Stimulated activated memory B cell treated with anti-CD40 and anti-IgM and Interleukin-4, amounts not matched to agents 10 μg/mL and 1 μg/mL and 100 μg/mL, for 72 hours (primary cell): ENCODE data around the gene PCDHA2.
"Not testable (repeated sequence)": the region's sequence is repeated elsewhere in the genome, so short reads cannot be mapped to it uniquely, and the experiment has no call there.

Experiments used
- ATAC-seq: fragments of 150-1000 bp; cut with Tn5 transposase; 2 replicates; pipeline ENCODE4 v1.10.0; 2021
- H3K27ac Mint-ChIP-seq: one replicate; pipeline ENCODE4 v1.8.0; 2022; ENCODE audit warnings: mild to moderate bottlenecking, mixed read lengths
- H3K27me3 Mint-ChIP-seq: one replicate; pipeline ENCODE4 v1.8.0; 2022; ENCODE audit warnings: mixed read lengths
- H3K36me3 Mint-ChIP-seq: one replicate; pipeline ENCODE4 v1.8.0; 2022; ENCODE audit warnings: mixed read lengths
- H3K4me1 Mint-ChIP-seq: one replicate; pipeline ENCODE4 v1.8.0; 2022; ENCODE audit warnings: mixed read lengths
- H3K4me3 Mint-ChIP-seq: one replicate; pipeline ENCODE4 v1.8.0; 2022; ENCODE audit warnings: mild to moderate bottlenecking, moderate library complexity, mixed read lengths
- H3K9me3 Mint-ChIP-seq: one replicate; pipeline ENCODE4 v1.8.0; 2022; ENCODE audit warnings: mixed read lengths

PCDHA2 gene

GRCh38 chr5:140794595-140795258 is at the start of gene PCDHA2:
Gene PCDHA2 (plus strand): TSS chr5:140794852.
- Mint-ChIP-seq H3K9me3 (peaks cover 5% of the 10 kb centered on the region), H3K36me3 (no peaks in the 10 kb centered on the region), H3K4me1 (no peaks in the 10 kb centered on the region), H3K27me3 (peaks cover 26% of the 10 kb centered on the region), H3K4me3 (no peak within 1 kb of the TSS), H3K27ac (no peak within 1 kb of the TSS)
- ATAC-seq, result no peak

- ATAC-seq, result no peak
- peaks cover 22% of the 10 kb centered on the region for H3K36me3 Mint-ChIP-seq
- H3K4me1 Mint-ChIP-seq, result no peaks in the 10 kb centered on the region
- H3K27ac Mint-ChIP-seq, result no peak overlapping the region
- no peak overlapping the region for H3K4me3 Mint-ChIP-seq
- H3K9me3 Mint-ChIP-seq, result peaks cover 47% of the 10 kb centered on the region
- peaks cover 30% of the 10 kb centered on the region for H3K27me3 Mint-ChIP-seq
These were observed 41.1 kb upstream of the PCDHA2 start for GRCh38 chr5:140753561-140753960.

GRCh38 chr5:140764177-140764973 is 30.3 kb upstream of the PCDHA2 start:
- ATAC-seq, result no peak
- Mint-ChIP-seq H3K36me3 (peaks cover 7% of the 10 kb centered on the region), H3K27ac (no peak overlapping the region), H3K4me3 (no peak overlapping the region), H3K9me3 (peaks cover 24% of the 10 kb centered on the region), H3K4me1 (no peaks in the 10 kb centered on the region), H3K27me3 (no peaks in the 10 kb centered on the region)

GRCh38 chr5:140767444-140767843 is 27.2 kb upstream of the PCDHA2 start:
- no peak overlapping the region for H3K27ac Mint-ChIP-seq
- no peak for ATAC-seq
- H3K4me1 Mint-ChIP-seq, result no peaks in the 10 kb centered on the region
- no peak overlapping the region for H3K4me3 Mint-ChIP-seq
- peaks cover 25% of the 10 kb centered on the region for H3K9me3 Mint-ChIP-seq
- peaks cover 7% of the 10 kb centered on the region for H3K36me3 Mint-ChIP-seq
- no peaks in the 10 kb centered on the region for H3K27me3 Mint-ChIP-seq

GRCh38 chr5:140780512-140780911 is 14.1 kb upstream of the PCDHA2 start:
- Mint-ChIP-seq H3K27ac (no peak overlapping the region), H3K4me1 (no peaks in the 10 kb centered on the region), H3K4me3 (no peak overlapping the region), H3K36me3 (peaks cover 12% of the 10 kb centered on the region), H3K9me3 (peaks cover 37% of the 10 kb centered on the region), H3K27me3 (peaks cover 43% of the 10 kb centered on the region)
- ATAC-seq, result no peak

DNA sequence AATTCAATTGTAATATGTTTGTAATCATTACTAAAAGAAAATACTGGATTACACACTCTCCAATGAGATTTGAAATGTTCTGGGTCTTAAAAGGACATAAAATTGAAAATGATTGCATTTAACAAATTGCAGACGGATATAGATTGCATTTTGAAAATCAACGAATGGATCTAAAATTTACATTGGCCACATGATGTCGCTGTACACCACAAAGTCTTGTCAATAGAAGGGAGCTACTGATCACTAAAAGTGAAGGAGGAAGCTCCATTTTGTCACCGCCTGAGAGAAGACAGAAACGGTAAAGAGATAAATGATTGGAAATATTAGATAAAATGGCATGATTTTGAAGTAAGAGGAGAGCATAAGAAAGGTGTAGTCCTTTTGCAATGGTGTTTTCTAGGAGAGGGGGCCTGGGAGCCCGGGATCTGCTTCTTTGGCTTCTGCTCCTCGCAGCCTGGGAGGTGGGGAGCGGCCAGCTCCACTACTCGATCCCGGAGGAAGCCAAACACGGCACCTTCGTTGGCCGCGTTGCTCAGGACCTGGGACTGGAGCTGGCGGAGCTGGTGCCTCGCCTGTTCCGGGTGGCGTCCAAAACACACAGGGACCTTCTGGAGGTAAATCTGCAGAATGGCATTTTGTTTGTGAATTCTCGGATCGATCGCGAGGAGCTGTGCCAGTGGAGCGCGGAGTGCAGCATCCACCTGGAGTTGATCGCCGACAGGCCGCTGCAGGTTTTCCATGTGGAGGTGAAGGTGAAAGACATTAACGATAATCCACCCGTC is 8.6 kb upstream of the PCDHA2 start, which contains the start of gene PCDHA1:
Gene PCDHA1, plus strand, starts transcription at position 236 of the 782 bp plus-strand sequence.
- no peaks in the 10 kb centered on the region for H3K36me3 Mint-ChIP-seq
- ATAC-seq, result no peak
- peaks cover 27% of the 10 kb centered on the region for H3K27me3 Mint-ChIP-seq
- no peak within 1 kb of the TSS for H3K4me3 Mint-ChIP-seq
- no peaks in the 10 kb centered on the region for H3K4me1 Mint-ChIP-seq
- no peak within 1 kb of the TSS for H3K27ac Mint-ChIP-seq
- peaks cover 19% of the 10 kb centered on the region for H3K9me3 Mint-ChIP-seq

DNA sequence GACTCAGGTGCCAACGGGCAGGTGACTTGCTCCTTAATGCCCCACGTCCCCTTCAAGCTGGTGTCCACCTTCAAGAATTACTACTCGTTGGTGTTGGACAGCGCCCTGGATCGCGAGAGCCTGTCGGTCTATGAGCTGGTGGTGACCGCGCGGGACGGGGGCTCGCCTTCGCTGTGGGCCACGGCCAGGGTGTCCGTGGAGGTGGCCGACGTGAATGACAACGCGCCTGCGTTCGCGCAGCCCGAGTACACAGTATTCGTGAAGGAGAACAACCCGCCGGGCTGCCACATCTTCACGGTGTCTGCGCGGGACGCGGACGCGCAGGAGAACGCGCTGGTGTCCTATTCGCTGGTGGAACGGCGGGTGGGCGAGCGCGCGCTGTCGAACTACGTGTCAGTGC is 7.2 kb upstream of the PCDHA2 start:
- Mint-ChIP-seq H3K27me3 (peaks cover 32% of the 10 kb centered on the region), H3K9me3 (peaks cover 16% of the 10 kb centered on the region)
- H3K27ac Mint-ChIP-seq, H3K4me1 Mint-ChIP-seq, H3K4me3 Mint-ChIP-seq, H3K36me3 Mint-ChIP-seq, ATAC-seq: not testable (repeated sequence)

- not testable (repeated sequence) for H3K4me3 Mint-ChIP-seq, H3K36me3 Mint-ChIP-seq, H3K27ac Mint-ChIP-seq, ATAC-seq, H3K4me1 Mint-ChIP-seq
- peaks cover 11% of the 10 kb centered on the region for H3K9me3 Mint-ChIP-seq
- H3K27me3 Mint-ChIP-seq, result peaks cover 32% of the 10 kb centered on the region
These were observed 6.7 kb upstream of the PCDHA2 start for GRCh38 chr5:140787849-140788504.

DNA sequence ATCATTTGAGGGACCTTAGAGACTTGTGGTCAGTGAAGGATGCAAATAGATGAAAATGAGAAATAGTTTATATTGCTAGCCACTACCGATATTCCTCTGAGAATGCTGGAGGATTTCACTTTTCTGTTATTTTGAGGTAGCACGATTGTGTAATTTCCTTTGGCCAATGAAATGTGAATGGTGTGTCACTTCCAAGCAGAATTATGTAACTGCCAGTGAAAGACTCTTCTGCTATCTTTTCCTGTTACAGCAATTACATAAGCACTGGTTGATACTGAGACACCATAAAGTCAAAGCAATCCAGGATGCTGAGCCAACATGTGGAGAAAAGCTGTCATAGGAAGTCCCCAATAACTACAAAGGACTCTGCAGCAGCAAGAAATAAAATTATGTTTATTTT is 3.6 kb upstream of the PCDHA2 start:
- Mint-ChIP-seq H3K4me1 (no peaks in the 10 kb centered on the region), H3K36me3 (no peaks in the 10 kb centered on the region), H3K4me3 (no peak overlapping the region), H3K9me3 (peaks cover 9% of the 10 kb centered on the region), H3K27ac (no peak overlapping the region), H3K27me3 (peaks cover 26% of the 10 kb centered on the region)
- ATAC-seq, result no peak

GRCh38 chr5:140795259-140795641 is 598 bp downstream of the PCDHA2 start:
- no peak for ATAC-seq
- peaks cover 5% of the 10 kb centered on the region for H3K9me3 Mint-ChIP-seq
- peaks cover 26% of the 10 kb centered on the region for H3K27me3 Mint-ChIP-seq
- H3K27ac Mint-ChIP-seq, result no peak overlapping the region
- no peaks in the 10 kb centered on the region for H3K4me1 Mint-ChIP-seq
- H3K4me3 Mint-ChIP-seq, result no peak overlapping the region
- no peaks in the 10 kb centered on the region for H3K36me3 Mint-ChIP-seq

GRCh38 chr5:140796072-140796717 is 1.5 kb downstream of the PCDHA2 start:
- not testable (repeated sequence) for H3K4me1 Mint-ChIP-seq, ATAC-seq, H3K4me3 Mint-ChIP-seq, H3K27ac Mint-ChIP-seq, H3K9me3 Mint-ChIP-seq, H3K36me3 Mint-ChIP-seq
- peaks cover 22% of the 10 kb centered on the region for H3K27me3 Mint-ChIP-seq

GRCh38 chr5:140796718-140797095 is 2.1 kb downstream of the PCDHA2 start:
- ATAC-seq, result no peak
- no peaks in the 10 kb centered on the region for H3K4me1 Mint-ChIP-seq
- no peak overlapping the region for H3K27ac Mint-ChIP-seq
- peaks cover 5% of the 10 kb centered on the region for H3K9me3 Mint-ChIP-seq
- H3K36me3 Mint-ChIP-seq, result no peaks in the 10 kb centered on the region
- peaks cover 17% of the 10 kb centered on the region for H3K27me3 Mint-ChIP-seq
- no peak overlapping the region for H3K4me3 Mint-ChIP-seq

- no peaks in the 10 kb centered on the region for H3K36me3 Mint-ChIP-seq
- H3K27me3 Mint-ChIP-seq, result peaks cover 9% of the 10 kb centered on the region
- H3K27ac Mint-ChIP-seq, result no peak within 1 kb of the TSS
- no peaks in the 10 kb centered on the region for H3K4me1 Mint-ChIP-seq
- no peak within 1 kb of the TSS for H3K4me3 Mint-ChIP-seq
- ATAC-seq, result no peak
- H3K9me3 Mint-ChIP-seq, result peaks cover 7% of the 10 kb centered on the region
These were observed 6.3 kb downstream of the PCDHA2 start, which contains the start of gene PCDHA3 for GRCh38 chr5:140800816-140801493. Gene PCDHA3 (plus strand): TSS chr5:140801057.

DNA sequence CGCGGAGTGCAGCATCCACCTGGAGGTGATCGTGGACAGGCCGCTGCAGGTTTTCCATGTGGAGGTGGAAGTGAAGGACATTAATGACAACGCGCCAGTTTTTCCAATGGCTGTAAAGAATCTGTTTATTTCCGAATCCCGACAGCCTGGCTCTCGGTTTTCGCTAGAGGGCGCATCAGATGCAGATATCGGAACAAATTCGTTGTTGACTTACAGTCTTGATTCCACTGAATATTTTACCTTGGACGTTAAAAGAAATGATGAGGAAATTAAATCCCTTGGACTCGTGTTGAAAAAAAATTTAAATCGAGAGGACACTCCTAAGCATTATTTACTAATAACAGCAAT is 6.8 kb downstream of the PCDHA2 start:
- Mint-ChIP-seq H3K4me1 (no peaks in the 10 kb centered on the region), H3K36me3 (no peaks in the 10 kb centered on the region), H3K9me3 (peaks cover 7% of the 10 kb centered on the region), H3K4me3 (no peak overlapping the region), H3K27me3 (peaks cover 9% of the 10 kb centered on the region), H3K27ac (no peak overlapping the region)
- ATAC-seq, result no peak
